HG03135 (cell line): ENCODE measurements around the gene PLA2G2C.
"Not testable (repeated sequence)": the region's sequence is repeated elsewhere in the genome, so short reads cannot be mapped to it uniquely, and the experiment has no call there.

Experiments
- ATAC-seq: cut with Tn5 transposase; IDR thresholded peaks from one replicate; pipeline ENCODE4 v1.9.1; 2021; ENCODE audit warnings: mild to moderate bottlenecking, moderate library complexity; ENCODE audit not compliant: unreplicated experiment

The PLA2G2C gene

GRCh38 chr1:20185834-20186782, at the start of gene PLA2G2C, which contains the start of gene UBXN10:
Gene PLA2G2C, minus strand, starts transcription at chr1:20186518. Its CDS starts 9,155 bp downstream, at chr1:20177363.
Gene UBXN10, plus strand, starts transcription at chr1:20186096. Its CDS starts 4,466 bp downstream, at chr1:20190562.
- ATAC-seq: no peak

DNA sequence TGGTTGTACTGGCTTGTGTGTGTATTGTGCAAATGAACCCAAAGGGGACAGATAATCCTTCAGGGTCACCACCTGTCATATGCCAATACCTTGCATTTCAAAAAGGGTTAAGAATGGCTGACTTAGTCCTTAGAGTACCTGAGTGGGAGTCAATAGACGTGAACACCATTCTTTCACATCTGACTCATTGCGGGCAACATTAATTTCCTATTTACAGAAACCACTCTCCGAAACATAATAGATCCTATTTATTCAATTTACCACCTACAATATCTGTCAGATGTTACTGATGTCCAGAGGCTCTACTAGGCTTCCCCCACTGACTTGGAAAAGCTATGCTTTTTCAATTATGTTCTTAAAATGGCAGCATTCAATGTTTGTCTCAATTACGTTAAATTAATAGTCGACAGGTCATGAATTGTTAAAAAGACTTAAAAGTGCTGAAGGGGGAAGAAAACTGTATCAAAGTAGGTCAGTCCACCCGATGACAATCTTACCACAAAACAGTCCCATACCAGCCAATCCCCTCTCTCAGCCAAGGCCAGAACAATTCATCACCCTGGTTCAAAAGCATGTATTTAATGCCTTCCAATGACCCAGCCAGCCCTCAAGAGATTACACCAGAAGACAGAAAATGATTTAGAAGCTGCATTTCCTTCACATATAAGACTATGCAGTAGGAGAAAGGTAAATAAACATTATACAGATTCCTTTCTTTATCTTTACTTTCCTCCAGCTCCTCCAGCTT, 48.6 kb upstream of the PLA2G2C start:
- no peak for ATAC-seq

DNA sequence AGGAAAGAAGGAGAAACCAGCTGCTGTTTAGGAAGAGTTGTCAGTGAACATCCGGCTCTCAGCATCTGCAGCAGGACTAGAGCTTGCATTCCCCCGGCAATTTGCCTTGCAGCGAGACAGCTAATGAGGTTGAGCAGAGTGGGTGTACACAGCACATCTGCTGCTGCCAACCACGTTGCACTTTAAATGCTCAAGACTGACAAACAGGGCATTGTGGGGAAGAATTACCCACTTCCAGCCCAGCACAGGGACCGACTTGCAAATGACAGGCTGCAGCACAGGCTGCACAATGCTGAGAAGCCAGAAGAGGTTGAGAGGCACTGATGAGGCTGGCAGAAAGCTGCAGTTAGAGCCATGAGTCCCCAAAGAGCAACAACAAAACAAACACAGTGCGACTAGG, 47.5 kb upstream of the PLA2G2C start:
- ATAC-seq: no peak

- no peak for ATAC-seq
Measured at GRCh38 chr1:20233394-20233793, 47.1 kb upstream of the PLA2G2C start.

DNA sequence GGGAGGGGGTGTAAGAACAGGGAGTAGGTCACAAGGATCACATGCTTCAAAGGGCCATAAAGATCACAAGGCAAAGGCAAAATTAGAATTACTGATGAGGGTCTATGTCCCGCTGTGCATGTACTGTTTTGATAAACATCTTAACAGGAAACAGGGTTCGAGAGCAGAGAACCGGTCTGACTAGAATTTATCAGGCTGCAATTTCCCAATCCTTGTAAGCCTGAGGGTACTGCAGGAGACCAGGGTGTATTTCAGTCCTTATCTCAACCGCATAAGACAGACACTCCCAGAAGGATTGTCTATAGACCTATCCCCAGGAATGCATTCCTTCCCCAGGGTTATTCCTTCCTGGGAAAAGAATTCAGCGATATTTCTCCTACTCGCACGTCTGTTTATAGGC, 46.2 kb upstream of the PLA2G2C start:
- not testable (repeated sequence) for ATAC-seq

DNA sequence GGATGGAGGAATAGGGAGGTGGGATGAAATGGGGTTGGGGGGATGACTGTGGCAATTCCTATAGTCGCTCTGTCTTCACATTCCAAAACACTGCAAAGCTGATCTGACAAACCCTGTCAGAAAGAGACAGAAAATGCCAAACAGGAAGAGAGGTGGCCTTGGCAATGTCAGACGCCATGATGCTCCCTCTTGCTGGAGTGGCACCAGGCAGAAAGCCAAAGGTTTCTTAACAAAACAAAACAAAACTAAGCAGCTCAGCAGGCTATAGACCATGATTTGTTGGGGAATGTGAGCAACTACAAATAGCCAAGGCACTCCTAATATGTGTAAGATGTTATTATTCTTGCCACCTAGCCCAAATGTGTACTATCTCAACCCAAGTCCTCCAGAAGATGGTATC, 42.9 kb upstream of the PLA2G2C start:
- ATAC-seq: no peak

DNA sequence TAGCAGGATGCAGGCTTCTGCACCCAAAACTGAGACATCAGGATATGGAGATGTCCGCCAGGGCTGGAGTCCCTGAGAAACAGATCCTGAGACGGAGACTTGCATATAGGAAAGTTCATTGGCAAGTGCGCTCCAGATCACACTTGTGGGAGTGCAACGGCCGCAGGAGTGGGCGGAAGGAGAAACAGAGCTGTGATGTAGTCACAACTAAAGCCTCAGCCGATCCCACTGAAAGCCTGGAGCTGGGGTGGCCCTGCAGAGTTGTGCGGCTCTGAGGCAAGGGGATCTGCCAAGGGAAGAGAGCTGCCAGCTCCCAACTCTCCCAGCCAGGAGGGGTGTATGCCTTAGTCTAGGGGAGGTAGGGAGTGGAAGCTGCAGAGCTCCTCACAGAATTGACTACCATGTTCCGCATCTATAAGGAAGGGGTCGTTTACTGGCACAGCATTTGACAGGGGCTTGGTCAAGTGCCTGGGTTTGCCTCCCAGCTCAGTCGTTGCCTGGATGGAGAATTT, 42.1 kb upstream of the PLA2G2C start:
- no peak for ATAC-seq

- ATAC-seq: no peak
Measured at GRCh38 chr1:20227704-20228103, 41.4 kb upstream of the PLA2G2C start.

GRCh38 chr1:20224546-20224945, 38.2 kb upstream of the PLA2G2C start:
- no peak for ATAC-seq

- ATAC-seq: no peak
Measured at GRCh38 chr1:20223551-20224419, 37.5 kb upstream of the PLA2G2C start.

GRCh38 chr1:20223106-20223505, 36.8 kb upstream of the PLA2G2C start:
- ATAC-seq: no peak

DNA sequence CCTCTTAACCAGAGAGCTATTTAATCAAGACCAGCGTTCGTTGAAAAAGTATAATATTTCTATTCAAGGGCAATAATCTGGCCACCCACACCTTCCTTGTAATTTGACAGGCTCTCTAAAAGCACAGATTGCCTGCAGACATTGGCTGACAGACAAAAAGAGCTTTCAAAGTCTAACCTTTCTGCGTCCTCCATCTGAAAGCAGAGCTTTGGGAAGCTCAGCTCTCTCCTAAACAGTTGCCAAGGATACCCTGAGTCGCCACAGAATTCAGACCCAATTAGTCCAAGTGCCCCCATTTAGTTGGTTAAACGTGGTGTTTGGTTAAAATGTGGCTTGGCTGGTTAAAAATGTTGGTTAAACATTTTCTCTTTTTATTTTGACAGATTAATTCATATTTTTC, 33.7 kb upstream of the PLA2G2C start:
- no peak for ATAC-seq

DNA sequence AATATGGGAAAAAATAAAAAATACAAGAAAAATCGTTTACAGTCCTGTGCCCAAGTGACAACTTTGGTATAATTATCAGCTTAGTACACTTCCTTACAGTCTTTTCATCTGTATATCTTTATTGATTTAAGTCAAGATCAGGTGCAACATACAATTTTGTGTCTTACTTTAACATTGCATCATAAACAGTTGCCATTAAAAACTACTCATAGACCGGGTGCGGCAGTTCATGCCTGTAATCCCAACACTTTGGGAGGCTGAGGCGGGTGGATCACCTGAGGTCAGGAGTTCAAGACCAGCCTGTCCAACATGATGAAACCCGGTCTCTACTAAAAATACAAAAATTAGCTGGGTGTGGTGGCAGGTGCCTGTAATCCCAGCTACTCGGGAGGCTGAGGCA, 32.7 kb upstream of the PLA2G2C start:
- not testable (repeated sequence) for ATAC-seq

GRCh38 chr1:20216574-20216973, 30.3 kb upstream of the PLA2G2C start:
- ATAC-seq: peak; percentile 54

- no peak for ATAC-seq
Measured at GRCh38 chr1:20215716-20216115, 29.4 kb upstream of the PLA2G2C start.

DNA sequence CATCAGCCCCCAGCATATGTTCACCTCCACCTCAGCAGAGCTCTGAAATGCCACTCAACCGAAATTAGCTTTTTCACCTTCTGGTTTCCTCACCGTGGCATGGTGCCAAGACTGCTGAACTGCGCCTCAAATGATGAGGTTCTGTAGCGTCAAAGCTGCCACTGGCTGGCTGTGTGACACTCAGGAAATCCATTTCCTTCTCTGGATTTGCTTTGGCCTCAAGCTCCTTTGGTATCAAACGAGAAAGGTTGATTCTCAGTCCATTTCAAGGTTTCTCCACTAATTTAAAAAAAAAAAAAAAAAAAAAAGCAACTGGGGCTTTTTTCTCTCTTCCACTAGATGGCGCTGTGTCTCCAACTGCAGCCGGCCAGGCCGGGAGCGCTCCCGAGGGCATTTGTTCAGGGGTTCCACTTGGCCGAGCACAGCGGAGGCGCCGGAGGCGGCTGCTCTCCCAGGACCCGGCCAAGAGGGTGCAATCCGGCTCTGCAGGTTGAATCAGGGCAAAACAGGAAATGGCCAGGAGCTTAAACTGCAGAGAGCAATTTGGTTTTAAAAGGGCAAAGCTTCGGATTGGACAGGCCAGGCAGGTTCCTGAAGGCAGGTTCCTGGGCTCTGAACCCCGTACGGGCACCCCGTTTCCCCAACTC, 26.5 kb upstream of the PLA2G2C start:
- no peak for ATAC-seq

- ATAC-seq: no peak
Measured at GRCh38 chr1:20212085-20212684, 25.9 kb upstream of the PLA2G2C start.

DNA sequence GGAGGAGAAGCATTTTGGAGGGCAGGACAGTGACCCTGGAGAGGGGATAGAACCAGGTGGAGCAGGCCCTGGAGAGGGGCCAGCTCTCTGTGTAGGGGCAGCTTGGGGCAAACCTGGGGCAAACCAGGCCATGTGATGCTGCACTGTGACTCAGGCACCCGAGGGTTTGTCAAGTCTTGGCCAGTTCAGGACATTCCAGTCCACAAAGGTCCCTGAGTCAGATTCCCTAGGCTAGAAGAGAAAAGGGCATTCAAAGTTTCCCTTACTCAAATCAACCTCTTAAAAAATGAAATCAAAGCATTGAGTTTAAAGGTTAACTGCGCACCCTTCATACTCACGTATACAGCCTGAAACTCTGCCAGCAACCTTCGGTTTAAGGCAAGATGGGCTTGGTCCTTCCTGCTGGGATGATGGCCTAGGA, 25.2 kb upstream of the PLA2G2C start:
- ATAC-seq: no peak

GRCh38 chr1:20210736-20211460, 24.6 kb upstream of the PLA2G2C start:
- no peak for ATAC-seq
